IMR-90 (cell line): Measurements from ENCODE around the gene ADGRG3. TPM values are rescaled to one million over a fixed set of nuclear protein-coding genes. Genes with fewer than 3 reads are reported as not detected.

ENCODE experiments used
- ATAC-seq: fragments of 200-7000 bp; cut with Tn5 transposase; 2 replicates; pipeline ENCODE4 v1.9.1; 2020; ENCODE audit warnings: low read depth, mild to moderate bottlenecking, moderate library complexity
- BruUV-seq: library from RNA; stranded (reverse); fragments of 400-500 nt; replicated peaks from 2 replicates; lab custom pipeline; 2021; lab: Mats Ljungman, UMichigan
- CTCF ChIA-PET: fragments of 300-600 bp; formaldehyde crosslinking; extraction: SDS; loops from one replicate; lab custom pipeline; 2021; ENCODE audit warnings: antibody characterized with exemption; lab: Yijun Ruan, JAX
- POLR2A ChIA-PET: fragments of 300-600 bp; sonication (Branson Sonifier 250); formaldehyde crosslinking; loops from one replicate; lab custom pipeline; 2022; ENCODE audit warnings: antibody characterized with exemption; ENCODE audit not compliant: unreplicated experiment; lab: Charles Lee
- DNase-seq: peaks from one replicate; pipeline ENCODE4 v3.0.0; 2013
- H2AFZ ChIP-seq: replicated peaks from 2 replicates; pipeline ENCODE3; 2013; ENCODE audit warnings: low read length, mild to moderate bottlenecking; ENCODE audit not compliant: poor library complexity
- H2AK5ac ChIP-seq: 2 replicates; pipeline ENCODE4 v1.6.1; 2013; ENCODE audit warnings: low read depth, low read length, inconsistent platforms
- H2AK9ac ChIP-seq: replicated peaks from 2 replicates; pipeline ENCODE3; 2013; ENCODE audit warnings: mild to moderate bottlenecking, low read depth, low read length, moderate library complexity; ENCODE audit not compliant: poor library complexity
- H2BK120ac ChIP-seq: 2 replicates; pipeline ENCODE4 v1.6.1; 2013; ENCODE audit warnings: low read depth, low read length, inconsistent platforms
- H2BK15ac ChIP-seq: 3 replicates; pipeline ENCODE4 v1.6.1; 2013; ENCODE audit warnings: low read depth, low read length, inconsistent platforms
- H2BK20ac ChIP-seq: 2 replicates; pipeline ENCODE4 v1.6.1; 2013; ENCODE audit warnings: low read depth, mild to moderate bottlenecking, inconsistent platforms, low read length, moderate library complexity
- H2BK5ac ChIP-seq: 2 replicates; pipeline ENCODE4 v1.6.1; 2013; ENCODE audit warnings: mild to moderate bottlenecking, low read depth, low read length, inconsistent platforms; ENCODE audit not compliant: poor library complexity, severe bottlenecking
- H3K14ac ChIP-seq: replicated peaks from 2 replicates; pipeline ENCODE4 v1.6.1; 2013; ENCODE audit warnings: low read depth, low read length, inconsistent platforms
- H3K18ac ChIP-seq: 2 replicates; pipeline ENCODE4 v1.6.1; 2013; ENCODE audit warnings: low read depth, low read length, control low read depth
- H3K23ac ChIP-seq: 2 replicates; pipeline ENCODE4 v1.6.1; 2013; ENCODE audit warnings: low read depth, low read length, inconsistent platforms
- H3K27ac ChIP-seq: 2 replicates; pipeline ENCODE4 v1.5.1; 2013; ENCODE audit warnings: mild to moderate bottlenecking, control low read depth, low read length; ENCODE audit not compliant: insufficient read depth
- H3K27me3 ChIP-seq: 2 replicates; pipeline ENCODE4 v1.6.1; 2013; ENCODE audit warnings: low read length; ENCODE audit not compliant: control insufficient read depth, insufficient read depth
- H3K36me3 ChIP-seq: 2 replicates; pipeline ENCODE4 v1.6.1; 2013; ENCODE audit warnings: low read length, mixed read lengths; ENCODE audit not compliant: control insufficient read depth, insufficient read depth
- H3K4ac ChIP-seq: 2 replicates; pipeline ENCODE4 v1.6.1; 2013; ENCODE audit warnings: low read depth, low read length, inconsistent platforms
- H3K4me1 ChIP-seq: 2 replicates; pipeline ENCODE4 v1.6.1; 2013; ENCODE audit warnings: low read length, mixed read lengths; ENCODE audit not compliant: control insufficient read depth, insufficient read depth
- H3K4me2 ChIP-seq: 2 replicates; pipeline ENCODE4 v1.6.1; 2013; ENCODE audit warnings: low read depth, mild to moderate bottlenecking, control low read depth, low read length, moderate library complexity
- H3K4me3 ChIP-seq: 2 replicates; pipeline ENCODE4 v1.5.1; 2013; ENCODE audit warnings: low read depth, mild to moderate bottlenecking, control low read depth, low read length, moderate library complexity; ENCODE audit not compliant: insufficient read depth
- H3K56ac ChIP-seq: 2 replicates; pipeline ENCODE4 v1.6.1; 2013; ENCODE audit warnings: low read length, inconsistent platforms; ENCODE audit not compliant: insufficient read depth; ENCODE audit errors: extremely low read depth
- H3K79me1 ChIP-seq, 2 experiments: 2 replicates each; pipeline ENCODE4 v1.6.1; 2013; ENCODE audit warnings: low read length in 2 of 2, inconsistent platforms in 1 of 2, low read depth in 1 of 2
- H3K9ac ChIP-seq: 2 replicates; pipeline ENCODE4 v1.6.1; 2013; ENCODE audit warnings: low read depth, low read length, control low read depth
- H3K9me1 ChIP-seq: 2 replicates; pipeline ENCODE4 v1.6.1; 2013; ENCODE audit warnings: low read length, inconsistent platforms; ENCODE audit not compliant: insufficient read depth
- H3K9me3 ChIP-seq: 2 replicates; pipeline ENCODE4 v1.6.1; 2013; ENCODE audit warnings: low read length; ENCODE audit not compliant: control insufficient read depth, insufficient read depth
- H4K20me1 ChIP-seq: 2 replicates; pipeline ENCODE4 v1.6.1; 2013; ENCODE audit warnings: low read length, inconsistent platforms; ENCODE audit not compliant: insufficient read depth
- H4K5ac ChIP-seq: 2 replicates; pipeline ENCODE4 v1.6.1; 2013; ENCODE audit warnings: mild to moderate bottlenecking, low read depth, low read length, control low read depth
- H4K8ac ChIP-seq, 2 experiments: 2 replicates each; pipeline ENCODE4 v1.6.1; 2013; ENCODE audit warnings: low read depth in 2 of 2, low read length in 2 of 2, control low read depth in 1 of 2, inconsistent platforms in 1 of 2
- H4K91ac ChIP-seq: 2 replicates; pipeline ENCODE4 v1.6.1; 2013; ENCODE audit warnings: low read depth, low read length, inconsistent platforms; ENCODE audit not compliant: insufficient read depth
- CEBPB ChIP-seq: IDR thresholded peaks from 2 replicates; pipeline ENCODE4 v1.6.1; 2012; ENCODE audit warnings: low read depth, low read length, improper control_type of control experiment
- FOS ChIP-seq: fragments of 150-350 bp; IDR thresholded peaks from 2 replicates; pipeline ENCODE4 v1.6.1; 2016; ENCODE audit warnings: low read depth, low read length
- MAFK ChIP-seq: IDR thresholded peaks from 2 replicates; pipeline ENCODE4 v1.6.1; 2012; ENCODE audit warnings: low read depth, low read length, improper control_type of control experiment
- NFE2L2 ChIP-seq: fragments of 150-350 bp; IDR thresholded peaks from 2 replicates; pipeline ENCODE4 v1.6.1; 2016; ENCODE audit warnings: low read depth, mild to moderate bottlenecking, low read length
- POLR2A ChIP-seq: IDR thresholded peaks from 2 replicates; pipeline ENCODE4 v1.6.1; 2012; ENCODE audit warnings: mild to moderate bottlenecking, low read depth, low read length
- RCOR1 ChIP-seq: IDR thresholded peaks from 2 replicates; pipeline ENCODE4 v1.6.1; 2012; ENCODE audit warnings: mild to moderate bottlenecking, low read length, improper control_type of control experiment; ENCODE audit not compliant: insufficient replicate concordance
- RFX5 ChIP-seq: IDR thresholded peaks from 2 replicates; pipeline ENCODE4 v1.8.0; 2012; ENCODE audit warnings: low read depth, mild to moderate bottlenecking, low read length, moderate library complexity
- WGBS, 2 experiments: methylation state at CpG; one replicate each; pipeline versions ENCODE4 v1.1.5 to v1.1.7; 2013; ENCODE audit warnings: missing lambda C conversion rate in 2 of 2; ENCODE audit not compliant: insufficient read length in 1 of 2; ENCODE audit errors: extremely low coverage in 2 of 2; 5-methylcytosine and 5-hydroxymethylcytosine counted together
- dilution Hi-C: fragments of 300-500 bp; cut with HindIII; formaldehyde crosslinking; loops from one replicate; pipeline ENCODE4 v1.14.3; 2018; ENCODE audit warnings: low sequenced_read_pairs; ENCODE audit not compliant: unreplicated experiment
- in situ Hi-C: fragments of 300-500 bp; cut with MboI; formaldehyde crosslinking; loops from 3 replicates; pipeline ENCODE4 v1.14.3; 2019; ENCODE audit warnings: low sequenced_read_pairs, inconsistent platforms, mixed read lengths
- intact Hi-C: fragments of 100-400 bp; cut with micrococcal nuclease; formaldehyde crosslinking; loops from 2 replicates; pipeline ENCODE4 v1.10.0; 2022
- polyA plus RNA-seq, 3 experiments: library from polyadenylated mRNA; depleted of rRNA; stranded (reverse); fragments of >200 nt; gene quantifications; 2 replicates each; pipeline ENCODE4 v1.2.3, GENCODE V29; 2012; ENCODE audit warnings: low replicate concordance in 1 of 3
- total RNA-seq: library from RNA; depleted of rRNA; stranded (reverse); fragments of >200 nt; gene quantifications from 2 replicates; pipeline ENCODE4 v1.2.3, GENCODE V29; 2012
- TF ChIP-seq, protein P1 (sequence below): fragments of 150-350 bp; IDR thresholded peaks from 2 replicates; pipeline ENCODE4 v1.6.1; 2017; ENCODE audit warnings: mild to moderate bottlenecking, antibody characterized with exemption, low read length, low read depth

Gene ADGRG3
- total and polyA plus RNA-seq, 2 of the 4 experiments (the other 2 are of a cell fraction), result not detected

DNA sequence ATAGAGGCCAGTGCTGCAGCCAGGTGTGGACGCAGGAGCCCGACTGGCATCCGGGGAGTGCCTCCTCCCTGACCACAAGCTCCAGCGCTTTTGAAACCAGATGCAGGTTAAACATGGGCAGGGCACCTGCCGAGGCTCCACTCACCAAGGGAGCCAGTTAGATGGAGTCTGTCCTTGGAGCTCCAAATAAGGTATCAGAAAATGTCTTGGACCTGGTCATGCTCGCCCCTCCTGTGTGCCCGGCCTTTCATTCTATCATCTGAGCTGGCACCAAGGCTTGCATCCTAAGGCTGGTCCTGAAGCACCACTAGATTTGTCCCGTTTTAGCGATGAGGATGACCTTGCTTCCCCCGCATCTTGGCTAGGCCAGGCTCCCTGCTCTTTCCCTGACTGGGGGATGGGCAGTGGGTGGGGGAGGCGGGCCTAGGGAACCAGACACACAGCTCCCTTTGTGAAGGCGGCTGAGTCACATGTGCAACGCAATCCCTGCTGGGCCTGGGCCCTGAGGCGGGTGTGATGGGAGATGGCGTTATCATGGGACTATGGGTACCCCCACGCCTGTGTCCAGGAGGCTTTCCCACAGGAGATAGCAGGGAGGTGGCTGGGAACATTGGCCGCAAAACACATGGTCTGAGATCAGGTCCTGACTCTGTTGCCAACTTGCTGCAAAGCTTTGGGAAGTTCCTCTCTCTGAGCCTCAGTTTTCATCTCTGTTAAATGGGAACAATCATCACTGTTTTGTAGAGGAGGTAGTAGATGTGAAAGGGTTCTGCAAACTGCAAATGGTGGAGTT, 44.7 kb upstream of the ADGRG3 start:
- H3K23ac ChIP-seq, result no peak overlapping the region
- no peaks in the 10 kb centered on the region for H3K27me3 ChIP-seq
- H4K20me1 ChIP-seq, result no peaks in the 10 kb centered on the region; the same call in 1 of the 2 replicates
- no peak overlapping the region for H3K9ac ChIP-seq
- peak overlapping the region; percentile 34 for H2AK9ac ChIP-seq
- H2AK5ac ChIP-seq, result peak overlapping the region; percentile 84
- no peak overlapping the region for H2BK120ac ChIP-seq
- ATAC-seq (no peak), DNase-seq (peak; percentile 52)
- H3K4me3 ChIP-seq, result no peak overlapping the region
- H2BK5ac ChIP-seq, result no peak overlapping the region
- no peak overlapping the region for H3K27ac ChIP-seq
- H3K56ac ChIP-seq, result no peak overlapping the region
- dilution Hi-C loops (no loop called here), intact Hi-C loops (no loop called here), in situ Hi-C loops (no loop called here)
- H2BK15ac ChIP-seq, result no peak overlapping the region
- peak overlapping the region; percentile 36 for H2AFZ ChIP-seq
- no peaks in the 10 kb centered on the region for H3K9me3 ChIP-seq
- no peak overlapping the region for H3K18ac ChIP-seq
- 0 out of 2 replicates have a peak overlapping the region, but pooled peaks have one; percentile 14 for H3K14ac ChIP-seq
- 77% methylated on average over 9 of the region's 17 CpGs; no CpG with 5 or more reads in 1 of the 2 experiments for WGBS, 2 experiments
- H3K4ac ChIP-seq, result peak overlapping the region; percentile 20; the same call in 1 of the 2 replicates
- no peak for TF ChIP-seq RFX5
- peak; percentile 39 for TF ChIP-seq RCOR1
- TF ChIP-seq FOS, result no peak
- TF ChIP-seq, protein P1, sequence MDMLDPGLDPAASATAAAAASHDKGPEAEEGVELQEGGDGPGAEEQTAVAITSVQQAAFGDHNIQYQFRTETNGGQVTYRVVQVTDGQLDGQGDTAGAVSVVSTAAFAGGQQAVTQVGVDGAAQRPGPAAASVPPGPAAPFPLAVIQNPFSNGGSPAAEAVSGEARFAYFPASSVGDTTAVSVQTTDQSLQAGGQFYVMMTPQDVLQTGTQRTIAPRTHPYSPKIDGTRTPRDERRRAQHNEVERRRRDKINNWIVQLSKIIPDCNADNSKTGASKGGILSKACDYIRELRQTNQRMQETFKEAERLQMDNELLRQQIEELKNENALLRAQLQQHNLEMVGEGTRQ, result peak; percentile 21; the same call in 1 of the 2 replicates
- TF ChIP-seq NFE2L2, result no peak
- peak; percentile 33; the same call in 1 of the 2 replicates for TF ChIP-seq CEBPB
- TF ChIP-seq MAFK, result no peak
- no peak for TF ChIP-seq POLR2A
- peak overlapping the region in 1 of 2 experiments; percentile 15; a peak in 1 of 4 replicates for H4K8ac ChIP-seq
- H2BK20ac ChIP-seq, result 0 out of 2 replicates have a peak overlapping the region, but pooled peaks have one; percentile 20
- peaks cover 4% of the 10 kb centered on the region; the same call in 1 of the 2 replicates for H3K9me1 ChIP-seq
- POLR2A ChIA-PET, result no interaction called here
- CTCF ChIA-PET, result no interaction called here
- H3K4me2 ChIP-seq, result no peak overlapping the region
- no peaks in the 10 kb centered on the region for H3K36me3 ChIP-seq
- no peak overlapping the region for H4K91ac ChIP-seq
- H4K5ac ChIP-seq, result no peak overlapping the region
- BruUV-seq, result no TSS peak
- H3K4me1 ChIP-seq, result peaks cover 27% of the 10 kb centered on the region
- no peaks in the 10 kb centered on the region for H3K79me1 ChIP-seq
